ENCODE results near the gene RALGAPB.

Gene RALGAPB

GRCh38 chr20:38585404-38586180, 112.9 kb downstream of the RALGAPB start:
- no peak for TF ChIP-seq CTCF (IDR thresholded peaks at IDR 0.05; ENCODE audit: low read depth, low read length)
- no peak overlapping the region for H3K4me3 ChIP-seq (ENCODE audit: low read depth, low read length)

DNA sequence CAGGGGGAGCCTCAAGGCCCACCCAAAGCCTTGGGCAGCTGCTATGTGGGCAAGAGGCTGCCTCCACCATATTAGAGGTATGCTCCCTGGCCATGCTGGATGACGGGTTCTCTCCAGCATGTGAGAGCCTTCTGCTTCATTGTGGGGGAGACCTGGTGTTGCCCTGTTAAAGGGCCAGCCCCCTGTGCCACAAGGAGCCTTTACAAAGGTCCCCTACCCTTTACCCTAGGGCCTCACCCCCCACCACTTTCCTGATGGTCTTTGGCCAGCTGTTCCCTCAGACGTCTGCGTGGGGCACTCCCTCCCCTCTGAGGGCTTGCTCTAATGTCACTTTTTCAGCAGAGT, 113.5 kb downstream of the RALGAPB start:
- H3K4me3 ChIP-seq (ENCODE audit: low read depth, low read length): no peak overlapping the region
- no peak for TF ChIP-seq CTCF (IDR thresholded peaks at IDR 0.05; ENCODE audit: low read depth, low read length)

GRCh38 chr20:38588303-38588702, 115.7 kb downstream of the RALGAPB start:
- TF ChIP-seq CTCF (IDR thresholded peaks at IDR 0.05; ENCODE audit: low read depth, low read length): no peak

DNA sequence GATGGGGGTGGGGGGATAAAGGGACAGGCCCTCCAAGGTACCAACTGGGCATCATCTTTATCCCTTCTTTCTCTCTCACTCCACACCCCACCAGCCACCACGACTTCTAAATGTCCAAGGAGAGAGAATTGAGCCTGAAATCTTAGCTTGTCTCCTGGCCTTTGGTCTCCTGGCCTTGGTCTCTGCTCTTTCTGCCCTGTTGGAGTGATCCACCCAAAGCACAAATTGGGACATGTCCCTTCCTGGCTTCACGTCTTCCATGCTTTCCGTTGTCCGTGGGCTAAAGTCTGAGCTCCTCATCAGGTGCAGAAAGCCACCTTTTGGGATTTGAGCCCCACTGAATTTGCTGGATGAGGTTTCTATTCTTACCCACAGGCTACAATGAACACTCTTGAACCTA, 116.7 kb downstream of the RALGAPB start:
- TF ChIP-seq CTCF (IDR thresholded peaks at IDR 0.05; ENCODE audit: low read depth, low read length): no peak
- H3K4me3 ChIP-seq (ENCODE audit: low read depth, low read length): no peak overlapping the region

More at GRCh38 chr20:38588303-38588702, 115.7 kb downstream of the RALGAPB start:
- H3K4me3 ChIP-seq (ENCODE audit: low read depth, low read length): no peak overlapping the region

- H3K4me3 ChIP-seq (ENCODE audit: low read depth, low read length): no peak overlapping the region
- no peak for TF ChIP-seq CTCF (IDR thresholded peaks at IDR 0.05; ENCODE audit: low read depth, low read length)
Observed at GRCh38 chr20:38589967-38590675, 117.5 kb downstream of the RALGAPB start.

DNA sequence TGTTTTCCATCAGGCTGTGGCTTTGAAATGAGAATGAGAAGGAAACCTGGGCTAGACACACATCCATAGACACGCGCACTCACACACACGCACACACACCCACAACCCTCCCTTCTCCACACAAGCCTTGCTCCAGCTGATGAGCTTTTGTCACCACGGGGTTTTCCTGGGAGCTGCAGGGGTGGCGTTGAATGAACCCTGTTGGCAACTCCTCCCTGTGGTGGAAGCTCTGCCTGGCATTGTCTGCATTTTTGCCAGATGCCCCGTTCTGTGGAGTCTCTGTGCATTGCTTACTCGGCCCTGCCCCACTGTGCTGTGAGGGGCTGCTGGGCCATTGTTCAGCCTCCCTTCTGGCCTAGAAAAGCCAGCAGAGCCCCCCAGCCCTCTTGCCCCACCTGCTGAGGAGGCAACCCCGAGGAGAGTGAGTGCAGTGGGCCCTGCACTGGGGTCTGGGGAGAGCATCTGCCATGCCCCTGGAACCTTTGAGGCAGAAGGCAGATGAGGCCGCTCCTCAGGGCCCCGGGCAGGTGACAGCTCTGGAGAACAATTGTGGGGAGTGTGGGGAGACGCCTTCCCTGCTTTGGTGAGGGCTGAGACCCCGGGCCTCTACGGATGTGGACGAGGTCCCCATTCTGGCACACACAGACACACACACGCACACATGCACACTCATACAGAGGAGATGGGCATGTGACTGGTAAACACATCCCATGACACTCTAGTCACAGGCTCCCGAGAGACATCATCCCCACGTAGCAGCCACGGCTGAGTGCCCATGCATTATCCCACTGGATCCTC, 118.2 kb downstream of the RALGAPB start:
- TF ChIP-seq CTCF (IDR thresholded peaks at IDR 0.05; ENCODE audit: low read depth, low read length): no peak
- H3K4me3 ChIP-seq (ENCODE audit: low read depth, low read length): no peak overlapping the region
